IPS-18c (cell line): ENCODE results near the gene EBNA1BP2.
"Not testable (repeated sequence)": the region's sequence is repeated elsewhere in the genome, so short reads cannot be mapped to it uniquely, and the experiment has no call there.

Experiments used
- H3K4me3 ChIP-seq: 2 replicates; pipeline ENCODE4 v1.7.0; 2013; ENCODE audit warnings: low read depth, mild to moderate bottlenecking, low read length, moderate library complexity; ENCODE audit not compliant: insufficient read depth
- H3K9me3 ChIP-seq: one replicate; pipeline ENCODE4 v1.6.1; 2013; ENCODE audit warnings: mild to moderate bottlenecking, low read length, moderate library complexity; ENCODE audit not compliant: control insufficient read depth, insufficient read depth

The EBNA1BP2 gene

GRCh38 chr1:43137445-43138052 is 34.5 kb downstream of the EBNA1BP2 start:
- H3K9me3 ChIP-seq = peaks cover 4% of the 10 kb centered on the region
- no peak overlapping the region for H3K4me3 ChIP-seq

- H3K4me3 ChIP-seq = no peak overlapping the region
- peaks cover 4% of the 10 kb centered on the region for H3K9me3 ChIP-seq
Observed at GRCh38 chr1:43135857-43136781, 36.0 kb downstream of the EBNA1BP2 start.

GRCh38 chr1:43134640-43135039 is 37.5 kb downstream of the EBNA1BP2 start:
- Histone ChIP-seq H3K4me3 (no peak overlapping the region), H3K9me3 (peaks cover 4% of the 10 kb centered on the region)

GRCh38 chr1:43134068-43134467 is 38.0 kb downstream of the EBNA1BP2 start:
- H3K4me3 ChIP-seq = no peak overlapping the region
- H3K9me3 ChIP-seq = peaks cover 4% of the 10 kb centered on the region

- Histone ChIP-seq H3K9me3 (no peaks in the 10 kb centered on the region), H3K4me3 (no peak overlapping the region)
Observed at GRCh38 chr1:43129426-43129825, 42.7 kb downstream of the EBNA1BP2 start.

GRCh38 chr1:43128816-43129215 is 43.3 kb downstream of the EBNA1BP2 start:
- Histone ChIP-seq H3K9me3 (no peaks in the 10 kb centered on the region), H3K4me3 (no peak overlapping the region)

GRCh38 chr1:43123031-43123430 is 49.1 kb downstream of the EBNA1BP2 start:
- H3K9me3 ChIP-seq = no peaks in the 10 kb centered on the region
- no peak overlapping the region for H3K4me3 ChIP-seq

- Histone ChIP-seq H3K4me3 (peak overlapping the region; percentile 12; the same call in 1 of the 2 replicates), H3K9me3 (no peaks in the 10 kb centered on the region)
Observed at GRCh38 chr1:43121256-43121900, 50.7 kb downstream of the EBNA1BP2 start.

- peak overlapping the region; percentile 38; the same call in 1 of the 2 replicates for H3K4me3 ChIP-seq
- not testable (repeated sequence) for H3K9me3 ChIP-seq
Observed at GRCh38 chr1:43119928-43120586, 52.0 kb downstream of the EBNA1BP2 start.
